T-helper 1 cell treated with Interleukin-12 subunit alpha and Interleukin-12 subunit beta and Interleukin-4 antibody, amounts not matched to agents 30 μg/mL and 1 μg/mL, for 36 hours (primary cell): ENCODE data around the gene SMNDC1.
"Not testable (repeated sequence)": the region's sequence is repeated elsewhere in the genome, so short reads cannot be mapped to it uniquely, and the experiment has no call there.

Experiments
- H3K27ac Mint-ChIP-seq: one replicate; pipeline ENCODE4 v1.8.0; 2021; ENCODE audit warnings: mild to moderate bottlenecking, mixed read lengths
- H3K27me3 Mint-ChIP-seq: one replicate; pipeline ENCODE4 v1.8.0; 2021; ENCODE audit warnings: low read depth, mixed read lengths
- H3K36me3 Mint-ChIP-seq: one replicate; pipeline ENCODE4 v1.8.0; 2021; ENCODE audit warnings: low read depth, mixed read lengths
- H3K4me1 Mint-ChIP-seq: one replicate; pipeline ENCODE4 v1.8.0; 2021; ENCODE audit warnings: low read depth, mixed read lengths
- H3K4me3 Mint-ChIP-seq: one replicate; pipeline ENCODE4 v1.8.0; 2021; ENCODE audit warnings: mild to moderate bottlenecking, moderate library complexity, mixed read lengths
- H3K9me3 Mint-ChIP-seq: one replicate; pipeline ENCODE4 v1.8.0; 2021; ENCODE audit warnings: mixed read lengths

The SMNDC1 gene

DNA sequence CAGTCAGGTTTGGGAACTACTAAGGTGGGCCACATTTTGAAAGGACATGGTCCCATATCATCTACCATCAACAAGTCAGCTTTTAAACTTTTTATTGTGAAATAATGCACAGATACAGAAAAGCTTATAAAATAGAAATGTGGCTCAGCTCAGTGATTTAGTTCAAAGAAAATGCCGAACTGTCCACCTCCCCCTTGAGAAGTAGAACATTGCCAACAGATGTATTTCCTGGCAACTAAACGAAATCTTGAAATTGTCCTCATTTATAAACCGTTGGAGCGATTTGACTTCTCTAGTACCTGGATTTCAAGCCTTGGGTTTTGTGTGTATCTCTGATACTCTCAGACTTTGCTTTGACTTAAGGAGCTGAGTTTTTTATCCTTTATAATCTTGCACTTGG, 32.7 kb upstream of the SMNDC1 start:
- no peak overlapping the region for H3K27ac Mint-ChIP-seq
- peaks cover 5% of the 10 kb centered on the region for H3K9me3 Mint-ChIP-seq
- H3K27me3 Mint-ChIP-seq, result peaks cover 5% of the 10 kb centered on the region
- peaks cover 37% of the 10 kb centered on the region for H3K4me1 Mint-ChIP-seq
- no peak overlapping the region for H3K4me3 Mint-ChIP-seq
- no peaks in the 10 kb centered on the region for H3K36me3 Mint-ChIP-seq

DNA sequence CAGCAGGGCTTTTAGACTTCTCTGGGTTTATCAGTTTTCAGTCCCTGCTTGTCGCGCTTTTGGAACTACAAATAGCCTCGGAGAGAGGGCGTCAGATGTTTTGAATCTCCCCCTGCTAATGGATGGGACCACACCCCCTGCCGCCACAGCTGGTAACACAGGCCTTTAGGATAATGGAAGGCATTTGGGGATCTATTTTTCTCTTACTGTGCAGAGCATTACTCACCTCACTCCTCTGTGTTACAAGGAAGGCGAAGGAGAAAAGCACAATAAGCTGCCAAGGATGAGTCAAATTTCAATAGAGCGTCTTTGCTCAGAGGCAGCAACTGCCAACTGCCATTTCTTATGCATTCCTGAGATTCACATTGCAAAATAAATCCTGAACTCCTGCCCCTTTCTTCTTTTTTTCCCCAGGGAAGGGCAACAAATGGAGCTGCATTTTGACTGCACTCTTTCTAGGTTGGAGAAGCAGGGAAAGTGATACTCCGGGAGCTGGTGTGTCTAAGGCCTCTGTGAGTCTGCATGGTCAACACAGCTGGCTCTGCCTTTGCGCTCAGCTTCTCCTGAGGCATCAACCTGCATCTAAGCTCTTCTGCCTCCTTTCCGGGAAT, 31.5 kb upstream of the SMNDC1 start:
- Mint-ChIP-seq H3K36me3 (no peaks in the 10 kb centered on the region), H3K4me3 (peak overlapping the region; percentile 18), H3K27ac (peak overlapping the region; percentile 82), H3K4me1 (peaks cover 37% of the 10 kb centered on the region), H3K9me3 (peaks cover 8% of the 10 kb centered on the region), H3K27me3 (peaks cover 3% of the 10 kb centered on the region)

DNA sequence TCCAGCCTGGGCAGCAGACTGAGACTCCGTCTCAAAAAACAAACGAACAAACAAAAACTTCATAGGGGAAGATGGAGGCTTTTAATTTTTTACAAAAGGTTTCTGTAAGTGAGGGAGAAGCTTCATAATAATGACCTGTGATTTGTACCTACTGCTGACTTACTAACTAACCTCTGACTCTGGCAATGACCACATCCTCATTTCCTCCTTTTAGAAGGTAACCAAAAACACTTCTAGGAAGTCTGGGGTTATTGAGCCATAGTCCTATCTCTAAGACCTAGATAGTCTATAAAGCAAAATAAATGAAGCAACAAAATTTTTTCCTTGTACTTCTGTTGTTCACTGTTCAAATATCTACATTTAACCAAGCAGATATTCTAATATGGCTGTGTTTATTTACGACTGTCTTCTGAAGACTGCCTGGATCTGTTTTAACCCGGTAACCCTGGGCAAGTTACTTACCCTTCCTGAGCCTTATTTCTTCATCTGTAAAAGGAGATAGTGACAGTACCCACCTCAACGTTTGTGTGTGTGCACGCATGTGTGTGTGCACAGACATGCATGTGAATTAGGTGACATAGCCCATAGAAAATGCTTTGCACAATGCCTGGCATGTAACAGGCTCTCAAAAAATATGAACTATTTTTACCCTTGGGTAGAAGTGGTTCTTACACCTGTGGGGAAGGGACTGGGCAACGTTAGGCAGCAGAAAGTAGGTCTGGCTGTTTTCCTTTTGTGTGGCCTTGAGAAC, 30.8 kb upstream of the SMNDC1 start:
- H3K36me3 Mint-ChIP-seq, result peaks cover 6% of the 10 kb centered on the region
- peak overlapping the region; percentile 62 for H3K4me3 Mint-ChIP-seq
- peaks cover 37% of the 10 kb centered on the region for H3K4me1 Mint-ChIP-seq
- no peaks in the 10 kb centered on the region for H3K27me3 Mint-ChIP-seq
- peaks cover 14% of the 10 kb centered on the region for H3K9me3 Mint-ChIP-seq
- H3K27ac Mint-ChIP-seq, result peak overlapping the region; percentile 82

DNA sequence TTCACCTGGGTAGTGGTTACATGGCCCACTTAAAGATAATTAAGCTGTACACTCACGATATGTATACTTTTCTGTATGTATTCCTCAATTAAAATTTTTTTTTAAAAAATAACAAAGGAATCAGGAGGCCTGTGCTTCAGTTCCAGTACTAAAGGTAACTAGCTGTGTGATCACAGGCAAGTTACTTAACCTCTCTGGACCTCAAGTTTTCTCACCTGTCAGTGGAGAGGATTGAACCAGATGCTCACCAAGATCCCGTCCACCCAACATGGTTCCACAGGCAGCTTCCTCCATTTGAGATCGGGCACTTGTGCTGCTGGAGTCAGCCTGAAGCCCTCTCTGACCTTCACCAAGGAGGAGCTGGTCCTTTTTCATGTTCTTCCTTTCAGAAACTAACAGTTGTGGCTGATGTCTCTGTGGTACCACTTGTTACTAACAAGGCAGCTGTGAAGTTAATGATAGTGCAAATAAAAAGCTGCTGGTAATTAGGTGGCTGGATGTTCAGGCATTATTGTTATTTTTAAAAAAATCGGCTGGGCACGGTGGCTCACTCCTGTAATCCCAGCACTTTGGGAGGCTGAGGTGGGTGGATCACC, 29.4 kb upstream of the SMNDC1 start:
- H3K4me1 Mint-ChIP-seq, result peaks cover 37% of the 10 kb centered on the region
- peak overlapping the region; percentile 64 for H3K27ac Mint-ChIP-seq
- H3K27me3 Mint-ChIP-seq, result no peaks in the 10 kb centered on the region
- H3K36me3 Mint-ChIP-seq, result peaks cover 14% of the 10 kb centered on the region
- peaks cover 23% of the 10 kb centered on the region for H3K9me3 Mint-ChIP-seq
- H3K4me3 Mint-ChIP-seq, result no peak overlapping the region

DNA sequence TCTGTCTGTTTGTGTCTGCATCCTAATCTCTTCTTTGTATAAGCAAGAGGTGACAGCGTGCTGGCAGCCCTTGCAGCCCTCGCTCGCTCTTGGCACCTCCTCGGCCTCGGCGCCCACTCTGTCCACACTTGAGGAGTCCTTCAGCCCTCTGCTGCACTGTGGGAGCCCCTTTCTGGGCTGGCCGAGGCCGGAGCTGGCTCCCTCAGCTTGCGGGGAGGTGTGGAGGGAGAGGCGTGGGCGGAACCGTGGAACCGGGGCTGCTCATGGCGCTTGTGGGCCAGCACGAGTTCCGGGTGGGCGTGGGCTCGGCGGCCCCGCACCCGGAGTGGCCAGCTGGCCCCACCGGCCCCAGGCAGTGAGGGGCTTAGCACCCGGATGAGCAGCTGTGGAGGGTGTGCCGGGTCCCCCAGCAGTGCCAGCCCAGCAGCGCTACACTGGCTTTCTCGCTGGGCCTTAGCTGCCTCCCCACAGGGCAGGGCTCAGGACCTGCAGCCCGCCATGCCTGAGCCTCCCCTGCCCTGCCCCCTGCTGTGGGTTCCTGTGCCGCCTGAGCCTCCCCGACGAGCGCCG, 26.6 kb upstream of the SMNDC1 start:
- peaks cover 38% of the 10 kb centered on the region for H3K4me1 Mint-ChIP-seq
- peaks cover 19% of the 10 kb centered on the region for H3K36me3 Mint-ChIP-seq
- H3K27me3 Mint-ChIP-seq, H3K27ac Mint-ChIP-seq, H3K4me3 Mint-ChIP-seq: not testable (repeated sequence)
- H3K9me3 Mint-ChIP-seq, result peaks cover 31% of the 10 kb centered on the region

DNA sequence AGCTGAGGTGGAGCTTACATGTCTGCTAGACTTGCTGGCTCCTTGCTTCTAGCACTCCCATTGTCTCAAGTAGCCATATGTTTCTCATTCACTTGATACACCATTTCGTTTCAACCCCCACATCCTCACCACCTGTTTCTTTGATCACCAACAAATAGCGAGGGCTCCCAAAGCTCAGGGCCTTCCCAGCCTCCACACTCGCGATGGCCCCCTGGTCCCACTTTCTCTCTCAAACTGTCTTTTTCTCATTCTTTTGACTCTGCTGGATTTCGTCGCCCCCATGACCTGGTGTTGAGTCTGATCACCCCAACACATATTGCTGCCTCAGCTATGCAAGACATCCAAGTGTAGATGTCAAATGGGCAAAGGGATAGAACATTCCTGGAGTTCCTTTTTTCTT, 26.0 kb upstream of the SMNDC1 start:
- Mint-ChIP-seq H3K9me3 (peaks cover 31% of the 10 kb centered on the region), H3K27ac (no peak overlapping the region), H3K4me3 (no peak overlapping the region), H3K27me3 (no peaks in the 10 kb centered on the region), H3K36me3 (peaks cover 19% of the 10 kb centered on the region), H3K4me1 (peaks cover 37% of the 10 kb centered on the region)

DNA sequence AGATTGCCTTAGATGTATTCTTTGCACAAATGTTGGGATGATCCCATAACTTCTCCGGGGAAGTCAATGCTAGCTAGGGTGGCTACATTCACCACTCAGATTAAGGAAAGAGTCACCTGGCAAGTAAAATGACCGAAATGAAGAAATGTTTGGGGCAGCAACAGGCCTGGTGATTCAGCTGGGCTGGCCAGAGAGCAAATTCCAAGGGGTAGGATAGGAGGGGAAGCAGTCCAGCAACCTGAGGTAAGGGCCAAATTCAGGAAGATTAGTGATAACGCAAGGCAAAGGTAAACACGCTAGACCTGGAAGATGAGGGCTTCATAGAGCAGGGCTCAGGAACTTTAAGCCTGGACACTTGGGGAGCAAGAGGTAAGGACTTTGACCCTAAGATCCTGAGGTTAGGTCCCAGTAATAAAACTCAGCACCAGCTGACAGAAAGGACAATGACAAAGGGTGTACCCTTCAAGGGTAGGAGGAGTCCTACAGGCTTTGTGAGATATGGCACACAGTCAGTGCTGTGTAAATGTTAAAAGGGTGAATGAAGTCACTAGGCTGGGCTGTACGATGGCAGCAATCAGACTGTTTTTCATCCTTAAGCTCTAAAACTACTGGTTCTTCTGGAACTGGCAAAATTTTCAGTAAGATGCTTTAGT, 22.7 kb upstream of the SMNDC1 start:
- peaks cover 31% of the 10 kb centered on the region for H3K9me3 Mint-ChIP-seq
- peaks cover 25% of the 10 kb centered on the region for H3K36me3 Mint-ChIP-seq
- peaks cover 45% of the 10 kb centered on the region for H3K4me1 Mint-ChIP-seq
- no peaks in the 10 kb centered on the region for H3K27me3 Mint-ChIP-seq
- no peak overlapping the region for H3K4me3 Mint-ChIP-seq
- peak overlapping the region; percentile 70 for H3K27ac Mint-ChIP-seq

DNA sequence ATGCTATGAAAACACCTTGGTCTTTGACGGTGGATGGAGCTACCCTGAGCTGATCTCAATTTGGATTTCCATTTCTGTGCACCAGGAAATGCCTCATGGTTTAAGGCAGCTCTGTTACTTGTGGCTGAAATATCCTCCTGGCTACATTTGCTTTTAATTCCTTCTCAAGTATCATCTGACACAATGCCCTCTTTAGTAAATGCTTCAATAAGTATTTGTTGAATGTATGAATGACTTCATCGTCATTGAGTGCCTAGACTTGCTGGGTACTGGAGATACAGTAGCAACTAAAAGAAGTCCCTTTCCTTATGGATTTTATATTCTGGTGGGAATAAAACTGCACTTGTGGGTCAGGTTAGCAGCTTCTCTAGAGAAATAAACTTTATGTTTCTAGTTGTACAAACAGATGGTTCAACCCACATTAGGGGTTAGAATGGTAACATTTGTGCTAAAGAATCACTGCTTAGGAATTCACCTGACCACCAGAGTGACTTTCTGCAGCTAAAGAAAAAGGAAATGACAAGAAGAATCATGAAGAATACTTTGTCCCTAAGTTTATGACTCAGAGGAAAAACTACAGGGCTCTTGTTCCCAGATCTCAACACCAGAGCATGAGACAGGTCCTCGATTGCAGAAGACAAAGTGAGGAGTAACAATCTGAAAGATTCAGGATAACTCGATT, 21.8 kb upstream of the SMNDC1 start:
- peak overlapping the region; percentile 11 for H3K4me3 Mint-ChIP-seq
- H3K36me3 Mint-ChIP-seq, result peaks cover 28% of the 10 kb centered on the region
- H3K27ac Mint-ChIP-seq, result peak overlapping the region; percentile 70
- peaks cover 49% of the 10 kb centered on the region for H3K4me1 Mint-ChIP-seq
- no peaks in the 10 kb centered on the region for H3K27me3 Mint-ChIP-seq
- peaks cover 33% of the 10 kb centered on the region for H3K9me3 Mint-ChIP-seq

DNA sequence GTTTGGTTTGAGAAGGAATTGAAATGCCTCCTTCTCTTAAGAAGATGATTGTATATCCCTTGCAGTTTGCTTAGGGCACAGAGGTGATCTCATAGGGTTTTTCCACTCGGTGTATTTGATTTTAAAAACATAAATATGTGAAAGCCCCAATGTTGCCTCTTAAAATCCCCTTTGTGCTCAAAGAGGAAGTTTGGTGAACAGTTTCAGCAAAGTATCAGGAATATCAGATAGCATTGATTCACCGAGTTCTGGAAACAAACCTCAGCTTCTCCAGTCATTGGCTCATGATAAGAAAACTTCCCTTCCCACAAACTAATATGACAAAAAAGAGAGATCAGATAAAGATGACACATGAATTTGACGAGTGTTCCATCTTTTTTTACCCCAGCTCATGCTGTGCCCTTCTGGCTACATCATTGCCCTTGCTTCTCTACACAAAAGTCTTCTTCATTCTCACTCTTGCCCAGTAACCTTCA, 20.1 kb upstream of the SMNDC1 start:
- Mint-ChIP-seq H3K27me3 (no peaks in the 10 kb centered on the region), H3K9me3 (peaks cover 26% of the 10 kb centered on the region), H3K27ac (peak overlapping the region; percentile 86), H3K4me3 (peak overlapping the region; percentile 19), H3K4me1 (peaks cover 49% of the 10 kb centered on the region), H3K36me3 (peaks cover 23% of the 10 kb centered on the region)

DNA sequence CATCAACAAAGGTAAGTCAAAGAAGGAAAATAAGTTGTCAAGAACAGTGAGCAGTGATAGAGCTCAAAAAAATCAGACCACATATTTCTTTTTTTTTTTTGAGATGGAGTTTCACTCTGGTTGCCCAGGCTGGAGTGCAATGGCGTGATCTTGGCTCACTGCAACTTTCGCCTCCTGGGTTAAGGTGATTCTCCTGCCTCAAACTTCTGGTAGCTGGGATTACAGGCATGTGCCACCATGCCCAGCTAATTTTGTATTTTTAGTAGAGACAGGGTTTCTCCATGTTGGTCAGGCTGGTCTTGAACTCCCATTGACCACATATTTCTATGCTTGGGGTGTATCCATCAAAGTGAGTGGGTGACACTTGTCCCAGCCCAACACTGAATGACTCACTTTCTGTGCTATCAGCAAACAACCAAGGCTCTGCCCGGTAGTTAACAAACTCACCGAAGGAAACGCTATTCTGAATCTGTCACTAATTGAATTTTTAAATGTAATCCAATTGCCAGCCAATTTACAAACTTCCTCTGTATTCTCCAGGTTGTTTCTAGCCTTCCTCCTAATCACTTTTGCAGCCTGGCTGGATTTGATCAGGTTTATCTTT, 19.6 kb upstream of the SMNDC1 start:
- Mint-ChIP-seq H3K4me1 (peaks cover 49% of the 10 kb centered on the region), H3K27me3 (no peaks in the 10 kb centered on the region), H3K27ac (peak overlapping the region; percentile 86), H3K36me3 (peaks cover 19% of the 10 kb centered on the region), H3K9me3 (peaks cover 22% of the 10 kb centered on the region), H3K4me3 (peak overlapping the region; percentile 19)

DNA sequence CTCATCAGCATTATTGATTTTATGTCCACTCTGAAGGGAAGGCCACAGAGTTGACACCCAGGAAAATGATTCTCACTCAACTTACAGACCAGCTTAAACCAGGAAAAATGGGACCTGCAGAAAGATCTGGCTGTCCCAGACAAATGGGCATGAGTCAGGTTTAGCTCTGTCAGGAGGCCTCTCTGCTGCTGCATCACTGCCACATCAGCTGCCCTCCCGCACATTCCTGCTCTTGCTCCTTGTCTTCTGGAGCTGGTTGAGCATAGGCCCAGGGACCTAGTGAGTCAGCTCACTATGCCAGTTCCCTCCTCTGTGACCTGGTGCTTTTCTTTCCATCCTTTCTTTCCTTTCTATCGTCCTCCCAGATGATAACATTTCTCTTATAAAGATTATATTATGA, 18.8 kb upstream of the SMNDC1 start:
- peaks cover 17% of the 10 kb centered on the region for H3K36me3 Mint-ChIP-seq
- no peak overlapping the region for H3K4me3 Mint-ChIP-seq
- no peaks in the 10 kb centered on the region for H3K27me3 Mint-ChIP-seq
- peak overlapping the region; percentile 49 for H3K27ac Mint-ChIP-seq
- H3K9me3 Mint-ChIP-seq, result peaks cover 19% of the 10 kb centered on the region
- H3K4me1 Mint-ChIP-seq, result peaks cover 52% of the 10 kb centered on the region

DNA sequence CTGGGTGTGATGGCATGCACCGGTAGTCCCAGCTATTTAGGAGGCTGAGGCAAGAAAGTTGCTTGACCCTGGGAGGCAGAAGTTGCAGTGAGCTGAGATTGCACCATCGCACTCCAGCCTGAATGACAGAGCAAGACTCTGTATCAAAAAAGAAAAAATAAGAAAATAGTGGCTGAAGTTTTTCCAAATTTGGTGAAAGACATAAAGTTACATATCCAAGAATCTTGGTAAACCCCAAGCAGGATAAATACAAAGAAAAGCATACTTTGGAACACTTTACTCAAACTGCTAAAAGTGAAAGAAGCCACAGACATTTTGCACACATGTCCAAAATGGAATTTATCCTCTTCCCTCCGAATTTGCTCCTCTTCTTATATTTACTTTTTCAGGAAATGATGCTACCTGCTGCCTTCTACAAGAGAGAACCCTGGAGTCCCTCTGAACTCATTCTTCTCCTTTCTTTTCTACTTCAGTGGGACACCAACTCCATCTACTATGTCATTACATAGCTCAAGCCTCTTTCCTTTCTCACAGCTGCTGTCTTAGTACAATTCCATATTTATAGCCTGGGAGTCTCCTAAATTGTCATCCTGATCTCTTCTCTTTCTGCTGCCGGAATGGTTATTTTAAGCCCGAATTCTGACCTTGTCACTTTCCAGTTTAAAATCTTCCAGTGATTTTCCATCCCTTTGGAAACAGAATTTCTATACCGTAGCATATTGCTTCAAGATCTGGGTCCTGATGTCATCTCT, 17.3 kb upstream of the SMNDC1 start:
- peak overlapping the region; percentile 26 for H3K27ac Mint-ChIP-seq
- H3K4me1 Mint-ChIP-seq, result peaks cover 48% of the 10 kb centered on the region
- no peaks in the 10 kb centered on the region for H3K27me3 Mint-ChIP-seq
- peaks cover 16% of the 10 kb centered on the region for H3K9me3 Mint-ChIP-seq
- no peak overlapping the region for H3K4me3 Mint-ChIP-seq
- peaks cover 15% of the 10 kb centered on the region for H3K36me3 Mint-ChIP-seq
